DMS53 (cell line): Measurements from ENCODE around the gene DCANP1.
"Not testable (repeated sequence)": the region's sequence is repeated elsewhere in the genome, so short reads cannot be mapped to it uniquely, and the experiment has no call there.

Experiments
- DNase-seq: peaks from one replicate; lab custom pipeline; 2025; lab: John Stamatoyannopoulos, UW

DCANP1 gene

GRCh38 chr5:135447298-135447929 is at the start of gene DCANP1:
TSS of gene DCANP1 (minus strand) at chr5:135447348. CDS start at chr5:135447108, 240 bp downstream.
- peak; percentile 56 for DNase-seq

GRCh38 chr5:135495531-135495930 is 48.4 kb upstream of the DCANP1 start:
- not testable (repeated sequence) for DNase-seq

- no peak for DNase-seq
These were observed 47.0 kb upstream of the DCANP1 start for GRCh38 chr5:135494196-135494595.

DNA sequence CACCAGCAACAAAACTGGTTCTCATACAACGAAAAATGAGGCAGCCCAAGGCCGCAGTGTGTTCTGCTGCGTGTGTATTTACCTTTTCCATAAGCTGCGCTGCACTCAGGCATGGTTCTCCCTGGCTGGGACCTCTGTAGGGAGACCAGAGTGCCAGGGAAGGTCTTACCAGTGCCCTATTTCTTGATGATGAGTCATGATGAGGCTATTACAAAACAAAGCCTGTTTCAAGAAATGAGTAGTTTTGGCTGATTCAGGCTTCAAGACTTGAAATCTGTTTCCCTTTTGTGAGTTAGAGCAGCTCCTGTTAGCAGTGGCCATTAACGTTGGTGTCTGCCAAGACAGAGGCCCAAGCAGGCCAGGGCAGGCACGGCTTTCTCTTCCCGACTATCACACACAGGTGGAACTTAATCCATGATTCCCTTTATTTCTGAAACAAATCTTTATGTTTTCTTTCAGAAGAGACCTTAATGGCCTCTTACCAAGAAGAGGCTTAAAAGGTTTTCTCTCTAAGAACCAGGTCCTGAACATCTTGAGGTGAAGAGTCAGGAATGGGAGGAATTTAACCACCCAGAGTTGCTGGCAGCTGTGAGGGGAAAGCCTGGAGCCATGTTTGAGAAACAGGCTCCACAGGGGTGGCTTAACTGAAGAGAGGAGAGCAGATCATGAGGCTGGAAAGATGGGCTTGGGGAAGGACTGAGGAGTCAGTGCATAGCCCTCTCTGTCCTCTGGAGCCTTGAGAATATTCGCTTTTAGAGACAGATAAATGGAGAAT is 46.4 kb upstream of the DCANP1 start:
- no peak for DNase-seq

GRCh38 chr5:135492319-135492626 is 45.1 kb upstream of the DCANP1 start:
- DNase-seq = peak; percentile 64

DNA sequence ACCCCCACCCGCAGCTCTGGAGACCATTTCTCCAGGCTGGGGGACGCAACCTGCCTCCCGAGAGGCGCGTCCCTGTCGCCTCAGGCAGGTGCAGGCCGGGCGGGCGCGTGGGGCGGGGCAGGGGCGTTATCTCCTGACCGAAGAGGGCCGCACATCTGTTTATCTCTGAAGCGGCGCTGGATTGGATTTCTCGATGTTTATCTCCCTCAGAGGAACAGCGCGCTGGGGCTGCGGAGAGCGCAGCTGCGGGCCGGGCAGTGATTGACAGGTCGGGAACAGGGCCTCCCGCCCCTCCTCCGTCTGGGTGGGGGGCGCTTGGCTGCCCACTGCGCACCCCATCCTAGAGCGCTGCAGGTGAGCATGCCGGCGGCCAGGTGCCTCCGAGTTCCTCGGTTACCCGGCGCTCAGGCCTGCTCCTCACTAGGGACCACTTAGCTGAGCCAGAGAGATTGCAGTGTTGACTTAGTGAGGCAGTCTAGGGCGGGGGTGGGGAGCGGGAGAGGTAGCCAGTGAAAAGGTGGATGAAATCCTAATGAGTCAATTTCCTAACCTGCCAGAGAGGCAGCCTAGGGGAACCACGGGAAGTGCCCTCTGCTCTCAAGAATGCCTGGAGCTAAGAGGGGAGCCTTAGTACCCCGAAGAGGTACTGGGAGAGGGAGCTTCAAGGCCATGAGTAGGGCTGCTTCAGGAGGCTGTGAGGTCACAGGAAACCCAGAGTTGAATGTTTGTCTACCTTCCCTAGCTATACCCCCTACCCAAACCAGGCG is 44.6 kb upstream of the DCANP1 start:
- DNase-seq = peak; percentile 94

DNA sequence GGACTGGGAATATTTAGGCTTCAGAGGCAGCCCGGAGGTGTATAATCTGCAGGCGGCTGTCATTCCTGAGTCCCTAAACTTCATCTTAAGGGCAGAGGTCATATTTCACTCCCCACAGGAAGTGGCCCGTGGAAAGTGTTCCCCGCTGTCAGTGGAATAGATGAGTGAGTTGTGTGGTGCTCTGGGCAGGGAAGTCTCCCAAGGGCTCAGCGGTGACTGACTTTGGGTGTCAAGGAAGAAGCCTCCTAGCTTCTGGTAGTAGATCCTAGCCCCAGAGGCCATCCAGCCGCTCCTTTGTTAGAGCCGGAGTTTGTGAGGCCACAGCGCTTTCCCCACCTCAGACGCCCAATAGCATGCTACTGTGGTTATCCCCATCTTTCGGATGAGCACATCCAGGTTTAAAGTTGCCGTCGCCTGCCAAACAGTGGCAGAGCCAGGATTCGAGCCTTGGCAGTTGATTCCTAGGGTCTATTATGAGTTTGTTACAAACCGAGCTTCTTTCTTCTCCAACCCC is 43.9 kb upstream of the DCANP1 start:
- no peak for DNase-seq

DNA sequence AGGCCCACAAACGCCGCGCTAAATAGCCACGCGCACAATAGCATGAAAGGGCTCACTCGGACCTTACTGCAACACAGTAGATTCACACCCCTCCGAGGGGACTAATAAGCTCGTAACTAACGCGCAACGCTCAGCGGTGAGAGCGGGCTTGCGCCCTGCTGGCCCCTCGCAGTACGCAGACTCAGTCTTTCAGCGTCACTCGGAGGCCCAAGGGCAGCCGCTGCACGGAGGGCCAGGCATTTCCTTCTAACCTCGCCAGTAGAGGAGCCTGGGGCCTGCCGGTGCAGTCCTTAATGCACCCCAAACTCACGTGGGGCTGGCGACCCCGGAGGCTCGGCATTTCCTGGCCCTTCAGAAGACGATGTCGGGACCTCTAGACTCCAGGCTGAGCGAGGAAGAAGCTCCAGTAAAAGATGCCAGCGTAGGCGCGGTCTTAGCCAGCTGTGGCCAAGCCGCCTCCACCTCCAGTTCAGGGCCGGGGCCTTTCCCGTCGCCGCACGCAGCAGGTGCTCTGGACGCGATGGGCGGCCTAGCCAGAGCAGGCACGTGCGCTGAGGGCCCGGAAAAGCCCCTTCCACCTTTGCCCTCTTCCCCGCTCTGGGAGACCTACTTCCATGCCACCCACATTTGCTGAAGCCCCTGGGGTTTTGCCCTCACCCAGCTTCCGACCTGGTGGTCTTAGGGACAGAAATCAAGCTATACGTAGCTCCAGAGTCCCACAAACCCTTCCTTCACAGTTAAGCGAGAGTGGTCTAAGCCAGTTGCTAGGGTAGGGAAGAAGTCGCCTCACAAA is 43.3 kb upstream of the DCANP1 start:
- DNase-seq = peak; percentile 80

DNA sequence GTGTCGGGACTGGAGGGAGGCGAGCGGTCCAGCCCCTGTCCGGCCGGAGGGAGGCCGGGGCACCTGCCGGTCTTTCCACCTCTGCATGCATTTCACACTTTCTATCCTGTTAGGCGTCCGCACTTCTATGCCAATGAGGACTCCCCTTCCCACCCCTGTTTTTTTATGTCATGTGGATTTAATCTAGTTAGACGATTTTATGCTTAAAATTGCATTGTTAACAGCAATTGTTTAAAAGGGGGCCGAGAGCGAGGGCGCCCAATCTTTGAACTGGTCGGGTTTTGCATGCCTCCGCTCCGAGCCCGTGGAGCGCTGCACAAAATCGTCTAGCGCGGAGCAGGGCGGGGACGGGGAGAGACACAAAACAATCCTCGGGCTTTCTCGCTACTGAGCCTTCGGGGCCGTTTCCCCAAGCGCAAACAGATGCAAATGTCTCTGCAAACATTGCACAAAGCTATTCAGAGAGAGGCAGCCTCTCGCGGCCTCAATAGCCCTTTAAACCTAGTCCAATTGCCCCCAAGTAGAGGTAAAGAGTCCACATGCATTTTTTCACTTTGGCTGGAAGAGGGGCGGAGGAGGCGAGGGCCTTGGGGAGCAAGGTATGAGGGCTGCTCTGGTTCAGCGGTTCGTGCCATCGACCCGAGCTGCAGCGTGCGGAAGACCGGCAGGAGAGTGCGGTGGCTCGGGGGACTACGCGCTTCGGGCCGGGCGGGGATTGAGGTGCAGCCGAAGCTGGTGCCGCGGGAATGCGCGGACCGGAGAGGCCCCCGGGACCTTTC is 42.5 kb upstream of the DCANP1 start:
- DNase-seq = peak; percentile 79

DNA sequence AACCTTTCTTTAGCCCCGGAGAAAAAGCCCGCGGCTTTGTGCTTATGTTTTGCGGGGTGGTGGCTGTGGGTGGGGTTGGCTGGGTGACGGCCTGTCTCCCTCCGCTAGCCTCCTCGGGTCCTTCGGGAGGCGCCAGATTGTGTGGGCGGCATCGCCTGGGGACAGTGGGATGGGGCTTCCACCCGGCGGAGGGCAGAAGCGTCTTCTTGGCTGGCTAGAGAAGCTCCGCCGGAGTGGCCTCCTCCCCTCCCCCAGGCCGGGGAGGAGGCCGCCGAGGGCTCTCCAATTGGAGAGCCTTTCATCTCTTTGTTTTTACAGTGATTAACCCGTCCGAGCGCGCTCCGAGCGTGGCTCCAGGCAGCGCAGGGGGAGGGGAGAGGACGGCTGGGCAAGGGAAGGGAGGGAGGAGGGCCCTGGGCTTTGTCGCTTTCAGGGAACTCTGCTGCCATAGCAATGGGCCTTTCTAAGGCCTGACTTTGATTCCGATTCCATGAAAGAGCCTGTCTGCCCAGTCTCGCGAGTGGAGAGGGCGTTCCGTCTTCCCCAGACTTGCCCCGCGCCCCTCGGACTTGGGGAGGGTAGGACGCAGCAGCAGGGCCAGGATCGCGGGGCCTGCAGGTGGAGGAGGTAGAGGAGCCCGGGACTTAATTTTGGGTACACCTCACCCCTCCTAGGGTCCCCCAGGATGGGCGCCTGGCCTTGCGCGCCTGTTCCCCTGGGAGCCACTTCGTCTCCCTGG is 41.7 kb upstream of the DCANP1 start:
- DNase-seq = peak; percentile 94

DNA sequence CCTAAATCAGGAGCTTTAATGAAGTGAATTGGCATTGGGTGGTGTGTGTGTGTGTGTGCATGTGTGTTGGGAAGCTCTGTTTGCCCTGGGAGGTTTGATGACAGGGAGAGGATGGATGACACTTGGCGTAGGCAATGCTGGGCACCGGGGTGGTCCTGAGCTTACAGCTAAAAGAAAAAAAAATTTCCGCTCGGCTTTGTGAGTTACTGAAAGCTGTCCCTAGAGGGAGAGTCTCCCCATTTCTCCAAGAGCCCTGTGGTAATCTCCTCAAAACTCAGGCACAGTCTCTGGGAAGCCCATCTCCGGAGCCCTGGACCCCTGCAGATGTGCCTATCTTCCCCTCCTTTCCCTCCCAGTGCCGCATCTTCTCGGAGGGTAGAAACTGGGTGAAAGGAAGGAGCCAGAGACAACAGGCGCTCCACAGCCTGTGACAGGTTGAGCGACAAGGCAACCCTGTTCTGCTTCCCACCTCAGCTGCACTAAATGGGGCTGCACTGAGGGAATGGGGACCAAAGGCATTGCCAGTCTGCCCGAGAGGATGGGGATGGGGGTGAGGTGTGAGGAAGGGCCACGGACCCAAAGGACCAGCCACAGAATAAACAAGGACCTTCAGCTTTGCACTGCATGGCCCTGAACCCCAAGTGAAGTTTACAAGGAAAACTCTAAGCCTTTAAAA is 40.8 kb upstream of the DCANP1 start:
- no peak for DNase-seq

DNA sequence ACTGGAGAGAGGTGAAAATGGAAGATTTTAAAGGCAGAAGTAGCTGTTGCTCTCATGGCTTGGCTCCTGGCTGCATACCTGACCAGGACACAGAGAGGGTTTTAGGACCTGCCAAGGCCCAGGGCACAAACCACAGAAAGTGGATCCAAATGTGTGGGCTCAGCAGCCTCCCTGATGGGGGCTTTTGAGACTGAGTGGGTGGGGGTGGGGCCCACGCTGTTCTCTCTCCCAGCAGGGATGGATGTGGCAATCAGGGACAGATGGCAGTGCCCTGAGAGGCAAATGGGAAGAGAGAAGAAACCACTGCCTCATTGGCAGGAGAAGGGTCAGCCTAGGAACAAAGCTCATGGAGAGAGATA is 39.9 kb upstream of the DCANP1 start:
- no peak for DNase-seq

DNA sequence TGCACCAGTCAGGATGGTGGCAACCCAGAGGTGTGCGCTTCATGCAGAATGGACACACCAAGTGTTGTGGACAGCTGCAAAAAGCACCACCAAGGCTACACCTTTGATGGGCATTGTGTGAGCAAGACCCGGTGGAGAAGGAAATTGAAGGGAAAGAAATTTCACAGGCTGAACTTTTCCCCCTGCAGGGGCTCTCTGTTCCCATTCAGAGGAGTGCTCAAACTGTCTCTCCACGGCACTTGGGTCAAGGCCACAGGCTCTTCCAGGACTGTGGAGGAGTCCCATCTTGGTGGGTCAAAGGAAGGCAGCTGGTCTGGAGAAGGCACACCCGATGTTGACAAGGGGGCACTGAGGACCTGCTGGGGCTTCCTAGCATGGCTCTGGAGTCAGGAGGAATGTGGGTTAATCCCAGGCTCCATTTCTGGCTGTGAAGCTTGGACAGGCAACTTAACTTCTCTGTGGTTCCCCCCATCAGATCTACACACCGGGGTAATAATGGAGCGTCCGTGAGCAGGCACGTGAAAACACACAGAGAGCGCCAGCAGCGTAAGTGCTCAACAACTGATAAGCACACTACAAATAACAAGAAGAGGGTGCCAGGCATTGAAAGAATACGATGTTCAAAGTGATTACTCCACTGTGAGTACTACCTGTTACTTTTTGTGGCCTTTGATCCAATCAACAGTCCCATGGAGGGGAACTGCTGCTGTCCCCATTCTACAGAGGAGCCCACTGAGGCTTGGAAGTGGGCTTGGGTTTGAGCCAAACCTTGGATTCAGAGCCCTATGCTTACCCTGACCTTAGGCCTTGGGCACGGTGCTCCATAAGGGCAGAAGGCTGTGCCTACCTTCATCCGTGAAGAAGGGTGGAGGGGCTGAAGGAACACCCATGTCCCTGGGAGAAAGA is 39.2 kb upstream of the DCANP1 start:
- DNase-seq = no peak

GRCh38 chr5:135484674-135485086 is 37.5 kb upstream of the DCANP1 start:
- DNase-seq = peak; percentile 96

- DNase-seq = no peak
These were observed 36.1 kb upstream of the DCANP1 start for GRCh38 chr5:135483254-135483653.

DNA sequence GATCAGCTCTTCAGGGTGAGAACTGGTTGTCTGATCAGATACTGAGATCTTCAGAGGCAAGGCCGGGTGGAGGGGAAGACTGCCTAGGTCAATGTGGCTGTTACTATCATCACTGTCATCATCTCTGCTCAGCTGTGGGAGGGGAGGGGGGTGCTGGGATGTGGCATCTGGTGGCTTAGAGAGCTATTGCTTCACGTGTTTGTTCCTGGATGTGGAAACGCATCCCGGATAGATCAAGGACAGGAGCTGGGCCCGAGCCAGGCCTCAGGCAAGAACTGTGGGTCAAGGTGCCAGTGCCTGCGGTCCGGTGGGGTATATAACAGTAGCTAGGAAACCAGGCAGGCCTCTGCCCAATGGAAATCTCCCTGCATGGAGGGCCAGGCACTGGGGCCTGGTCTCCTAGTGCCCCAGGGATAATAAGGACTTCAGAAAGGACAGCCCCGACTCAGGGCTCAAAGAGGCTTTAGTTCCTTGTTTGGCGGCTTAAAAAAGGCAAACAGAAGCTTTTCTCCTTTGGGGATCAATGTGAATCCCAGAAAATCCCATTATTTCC is 35.3 kb upstream of the DCANP1 start:
- no peak for DNase-seq

DNA sequence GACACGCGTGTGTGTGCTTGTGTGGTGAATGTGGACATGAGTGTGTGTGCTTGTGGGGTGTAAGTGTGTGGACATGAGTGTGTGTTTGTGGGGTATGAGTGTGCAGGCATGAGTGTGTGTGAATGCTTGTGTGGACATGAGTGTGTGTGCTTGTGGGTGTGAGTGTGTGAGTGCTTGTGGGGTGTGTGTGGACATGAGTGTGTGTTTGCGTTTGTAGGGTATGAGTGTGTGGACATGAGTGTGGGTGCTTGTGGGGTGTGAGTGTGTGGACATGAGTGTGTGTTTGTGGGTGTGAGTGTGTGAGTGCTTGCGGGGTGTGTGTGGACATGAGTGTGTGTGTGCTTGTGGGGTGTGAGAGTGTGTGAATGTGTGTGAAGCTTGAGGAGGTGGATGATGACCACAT is 34.8 kb upstream of the DCANP1 start:
- DNase-seq = no peak

- no peak for DNase-seq
These were observed 34.2 kb upstream of the DCANP1 start for GRCh38 chr5:135481387-135481786.

GRCh38 chr5:135480511-135480910 is 33.4 kb upstream of the DCANP1 start:
- DNase-seq = no peak
